ENCODE results near the gene ACTN1.

GRCh38 chr14:68969278-68970033 lies 9.6 kb downstream of the ACTN1 start:
- TF ChIP-seq CTCF (IDR thresholded peaks at IDR 0.05) (no peak), EP300 (IDR thresholded peaks at IDR 0.05) (peak; percentile 25), POLR2A (IDR thresholded peaks at IDR 0.05; ENCODE audit: low read depth) (no peak)

Data from esophagus muscularis mucosa (tissue), 4 donors.